Ureter (tissue), 1 donor: ENCODE results near the gene DCDC2C. TPM values are rescaled to one million over a fixed set of nuclear protein-coding genes. Genes with fewer than 3 reads are reported as not detected.
"Not testable (repeated sequence)": the region's sequence is repeated elsewhere in the genome, so short reads cannot be mapped to it uniquely, and the experiment has no call there.

Experiments used
- DNase-seq: peaks from one replicate; pipeline ENCODE4 v3.0.0-alpha.2; 2020; ENCODE audit warnings: low spot score
- total RNA-seq: library from RNA; stranded (reverse); gene quantifications from one replicate; pipeline ENCODE4 v1.2.4, GENCODE V29; 2023
- donor health status: DM: yes; HTN: yes; CAD: no.

The DCDC2C gene
- total RNA-seq, 1 donor from 2014 or later: not detected

DNA sequence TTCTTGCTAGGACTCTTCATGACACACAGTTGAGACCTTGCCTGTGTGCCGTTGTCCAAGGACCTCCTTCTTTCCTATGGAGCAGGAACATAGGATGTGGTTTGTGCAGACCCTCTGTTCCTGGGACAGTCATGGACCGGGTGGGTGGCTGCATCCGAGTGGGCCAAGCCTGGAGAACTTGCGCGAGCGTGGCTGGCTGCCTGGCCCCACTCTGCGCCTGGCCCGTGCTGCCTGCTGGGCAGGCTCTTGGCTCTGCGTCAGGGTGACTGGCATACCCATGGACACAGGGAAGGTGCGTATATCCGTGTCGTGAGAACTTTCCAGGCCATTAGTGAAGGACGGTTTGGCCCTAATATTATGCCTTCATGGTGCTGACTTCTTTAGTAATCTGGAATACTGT lies 68.2 kb downstream of the DCDC2C start:
- no peak for DNase-seq

DNA sequence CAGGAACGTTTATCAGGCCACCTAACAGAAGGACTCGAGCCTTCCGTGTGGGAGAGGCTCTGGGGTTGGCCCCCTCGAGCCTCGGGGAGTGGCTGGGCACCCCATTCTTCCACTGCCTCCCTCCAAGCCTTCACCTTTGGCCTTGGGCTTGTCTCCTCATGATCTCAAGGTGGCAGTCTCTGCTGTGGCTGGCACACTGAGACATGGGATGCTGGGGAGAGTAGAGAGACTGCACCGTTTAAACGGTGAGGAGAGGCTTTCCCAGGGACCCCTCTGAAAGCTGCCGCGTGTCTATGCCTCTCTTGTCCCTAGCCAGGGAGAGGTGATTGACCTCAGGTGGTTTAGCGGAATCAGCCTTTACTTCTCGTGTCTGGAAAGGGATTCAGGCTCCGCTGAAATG lies 71.0 kb downstream of the DCDC2C start:
- DNase-seq: no peak

DNA sequence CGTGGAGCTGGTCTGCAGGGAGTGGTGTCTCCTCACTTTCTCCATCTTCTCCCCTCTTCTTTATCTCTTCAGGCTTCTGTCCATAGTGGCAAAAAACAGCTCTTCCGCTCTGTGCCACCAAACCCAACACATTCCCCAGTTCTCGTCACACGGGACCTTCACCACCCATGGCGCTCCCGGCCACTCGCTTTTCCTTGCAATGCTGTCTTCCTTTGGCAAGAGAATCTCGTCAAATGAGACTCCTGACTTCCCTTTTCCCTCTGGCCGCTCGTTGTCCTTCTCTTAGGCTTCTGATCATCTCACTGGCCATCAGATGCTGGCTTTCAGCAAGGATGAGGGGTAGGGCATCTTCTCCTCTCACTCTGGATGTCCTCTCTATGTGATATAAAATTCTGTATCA lies 72.9 kb downstream of the DCDC2C start:
- DNase-seq: no peak

DNA sequence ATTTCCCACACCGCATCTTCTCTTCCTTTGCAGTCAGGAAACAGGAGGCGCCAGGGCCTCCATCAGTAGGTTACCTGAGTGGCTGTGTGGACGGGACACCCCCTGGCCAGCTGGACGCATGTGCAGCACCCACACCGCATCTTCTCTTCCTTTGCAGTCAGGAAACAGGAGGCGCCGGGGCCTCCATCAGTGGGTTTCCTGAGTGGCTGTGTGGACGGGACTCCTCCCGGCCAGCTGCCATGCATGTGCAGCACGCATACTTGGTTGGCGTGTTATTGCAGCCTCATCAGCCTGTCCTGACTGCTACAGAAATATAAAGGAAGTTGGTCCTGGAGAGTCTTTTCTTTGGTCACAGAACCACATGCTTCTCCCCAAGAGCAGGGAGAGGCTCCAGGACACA lies 74.6 kb downstream of the DCDC2C start:
- no peak for DNase-seq

DNA sequence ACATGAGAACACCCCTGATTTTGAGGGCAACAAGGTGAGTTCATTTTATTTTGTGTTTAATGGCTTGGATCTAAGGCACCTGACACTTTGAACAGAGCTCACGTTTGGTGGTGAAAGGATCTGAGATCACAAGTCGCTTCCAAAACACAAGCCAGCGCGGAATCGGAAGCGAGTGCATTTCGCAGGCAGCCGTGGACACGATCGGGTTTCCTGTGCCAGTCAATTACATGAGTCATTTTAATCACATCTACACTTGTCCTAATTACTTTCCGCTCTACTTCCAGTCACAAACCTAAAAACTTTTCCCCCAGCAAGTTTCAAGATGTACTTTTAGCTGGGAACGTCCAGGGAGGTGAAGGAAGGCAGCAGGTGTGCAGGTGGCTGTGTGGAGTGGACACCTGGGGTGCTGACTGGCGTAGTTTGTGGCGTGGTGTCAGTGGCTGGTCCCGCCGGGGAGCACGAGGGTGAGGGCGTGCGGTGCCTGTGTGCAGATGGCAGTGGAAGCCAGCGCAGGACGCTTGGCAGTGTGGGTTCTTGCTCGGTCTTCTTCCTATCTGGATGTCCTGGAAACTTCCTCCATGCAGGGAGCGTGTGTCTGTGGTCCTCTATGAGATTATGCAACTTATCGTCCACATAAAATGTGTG lies 75.6 kb downstream of the DCDC2C start:
- no peak for DNase-seq

DNA sequence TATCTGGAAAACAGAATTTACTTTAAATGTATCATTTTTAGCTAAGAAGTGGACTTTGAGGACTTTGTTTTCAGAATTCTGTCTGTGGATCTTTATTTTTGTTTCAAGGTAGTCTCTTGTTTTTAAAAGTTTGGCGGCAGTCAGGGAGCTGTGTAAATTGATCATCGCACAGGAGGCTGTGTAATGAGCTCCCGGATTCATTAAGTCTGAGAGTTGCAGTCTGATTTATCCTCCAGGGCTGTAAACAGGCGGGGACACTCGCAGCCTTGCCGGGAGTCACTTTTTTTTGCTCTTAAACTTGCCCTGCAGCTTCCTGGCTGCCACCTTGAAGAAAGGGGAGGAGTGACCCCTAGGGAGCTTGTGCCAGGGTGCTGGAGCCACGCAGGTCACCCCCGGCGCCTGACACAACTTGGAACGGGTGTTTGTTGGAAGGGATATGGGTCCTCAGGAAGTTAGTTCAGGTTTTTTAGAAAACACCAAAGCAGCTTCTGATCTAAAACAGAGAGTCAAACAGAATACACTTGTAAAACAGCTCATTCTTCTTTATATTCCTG lies 76.2 kb downstream of the DCDC2C start:
- no peak for DNase-seq

DNA sequence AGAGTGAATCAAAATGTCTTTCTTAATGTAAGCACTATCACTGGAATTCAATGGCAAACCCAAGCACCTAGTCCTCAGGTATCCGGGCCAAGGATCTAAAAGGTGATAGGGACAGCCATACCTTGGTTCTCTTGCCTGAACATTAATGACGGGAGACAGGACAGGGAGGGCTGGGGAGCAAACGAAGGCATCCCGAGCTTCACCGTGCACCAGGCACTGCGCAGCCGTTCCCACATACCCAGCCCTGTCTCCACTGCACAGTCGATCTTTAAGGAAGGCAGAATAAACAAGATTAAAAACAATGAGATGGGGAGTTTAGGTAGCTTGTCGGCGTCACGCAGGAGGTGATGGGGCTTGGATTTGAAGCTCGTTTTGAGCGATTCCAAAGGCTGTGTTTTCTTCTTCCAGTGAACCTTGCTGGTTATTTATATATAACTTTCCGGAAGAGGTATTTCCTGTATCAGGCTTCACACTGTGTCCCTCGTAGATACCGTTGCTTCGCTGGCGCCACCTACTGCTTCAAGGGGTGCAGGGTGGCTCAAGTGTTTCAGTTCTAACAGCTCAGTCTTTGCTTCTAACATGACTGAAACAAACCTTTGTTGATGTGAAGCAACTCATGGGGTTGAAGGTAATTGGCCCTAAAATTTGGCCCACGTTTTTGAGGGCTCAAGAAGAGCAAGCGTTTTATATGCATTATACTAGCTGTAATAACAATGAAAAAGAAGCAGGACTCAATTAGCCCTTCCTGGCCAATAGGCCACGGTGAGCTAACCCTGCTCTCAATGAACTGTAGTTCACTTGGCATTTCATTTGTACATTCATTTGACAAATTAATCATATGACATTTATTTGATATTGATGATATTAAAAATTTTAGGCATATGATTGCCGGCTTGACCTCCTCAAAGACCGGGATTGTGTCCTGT lies 77.4 kb downstream of the DCDC2C start:
- DNase-seq: no peak

DNA sequence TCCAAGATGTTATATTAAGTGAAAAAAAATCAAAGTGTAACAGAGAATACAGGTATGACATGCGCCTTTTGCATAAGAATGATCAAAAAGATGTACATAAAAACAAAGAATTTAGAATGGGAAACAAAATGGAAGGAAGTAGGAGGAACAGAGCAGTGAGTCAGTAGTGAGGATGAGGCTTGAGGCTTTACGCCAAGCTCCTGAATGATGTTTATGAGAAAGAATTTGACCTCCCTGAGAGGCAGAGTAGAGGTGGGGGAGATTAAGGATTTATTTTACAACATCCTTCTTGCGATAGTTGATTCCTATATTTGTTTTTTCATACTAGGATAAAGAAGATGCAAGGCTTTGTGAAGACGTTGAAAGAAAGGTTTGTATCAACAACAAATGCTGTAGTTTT lies 81.4 kb downstream of the DCDC2C start:
- DNase-seq: no peak

DNA sequence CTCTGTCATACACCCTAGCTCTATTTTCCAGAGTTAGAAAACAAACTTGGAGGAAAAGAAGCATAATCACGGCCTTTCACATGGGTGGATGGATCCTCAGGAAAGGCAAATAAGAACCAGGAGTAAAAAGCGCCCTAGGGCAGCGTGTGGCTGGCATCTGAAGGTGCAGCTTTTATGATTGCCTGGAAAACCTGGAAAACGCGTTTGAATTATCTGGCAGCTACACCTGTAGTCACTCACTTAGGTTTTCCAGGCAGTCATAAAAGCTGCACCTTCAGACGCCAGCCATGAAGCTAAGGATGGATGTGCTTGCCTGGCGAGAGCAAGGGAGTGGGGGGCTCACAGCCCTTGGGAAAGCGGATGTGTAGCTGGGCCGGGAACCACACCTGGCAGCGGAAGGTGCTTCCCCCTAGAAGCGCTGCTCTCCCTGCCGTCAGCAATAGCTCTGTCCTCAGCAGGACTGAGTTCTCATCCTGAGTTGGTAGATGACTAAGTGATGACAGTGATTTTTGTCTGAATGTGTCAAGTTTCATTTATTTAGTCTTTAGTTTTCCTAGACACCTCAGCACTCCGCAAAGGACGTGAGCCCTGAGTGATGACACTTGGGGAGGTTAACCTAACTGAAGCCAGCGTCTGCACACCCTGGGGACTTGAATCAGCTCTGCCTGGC lies 82.0 kb downstream of the DCDC2C start:
- DNase-seq: peak; percentile 19

DNA sequence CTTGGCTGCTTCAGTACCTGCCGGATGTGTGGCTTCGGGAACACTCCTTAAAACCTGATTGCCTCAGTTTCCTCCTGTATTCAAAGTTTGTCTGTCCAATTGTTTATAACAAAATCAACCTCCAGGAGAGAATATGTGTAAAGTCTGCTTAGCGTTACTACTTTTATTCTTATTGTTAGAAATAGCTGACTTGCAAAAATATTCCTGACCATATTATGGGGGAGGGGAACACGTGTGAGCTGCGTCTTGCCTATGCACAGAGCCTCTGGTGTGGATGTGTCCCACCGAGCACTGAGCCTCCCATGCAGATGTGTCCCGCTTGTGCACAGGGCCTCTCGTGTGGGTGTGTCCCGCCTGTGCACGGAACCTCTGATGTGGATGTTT lies 82.5 kb downstream of the DCDC2C start:
- peak; percentile 13 for DNase-seq

DNA sequence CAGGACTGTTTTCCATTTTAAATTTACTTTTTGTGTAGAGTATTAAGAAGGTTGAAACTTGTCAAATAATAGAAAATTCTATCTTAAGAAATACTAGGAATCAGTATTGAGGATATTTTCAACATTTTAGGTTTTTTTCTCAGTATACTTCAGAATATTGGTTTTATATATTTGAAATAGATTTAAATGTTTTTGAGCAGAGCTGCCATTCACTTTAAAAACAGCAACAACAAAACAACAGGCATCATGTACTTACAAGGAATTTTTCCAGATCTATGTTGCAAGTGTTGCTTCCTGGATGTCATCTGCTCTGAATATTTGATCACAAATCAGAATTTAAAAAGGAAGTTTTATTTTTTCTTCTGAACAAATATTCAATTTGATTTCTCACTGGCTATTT lies 84.4 kb downstream of the DCDC2C start:
- no peak for DNase-seq

DNA sequence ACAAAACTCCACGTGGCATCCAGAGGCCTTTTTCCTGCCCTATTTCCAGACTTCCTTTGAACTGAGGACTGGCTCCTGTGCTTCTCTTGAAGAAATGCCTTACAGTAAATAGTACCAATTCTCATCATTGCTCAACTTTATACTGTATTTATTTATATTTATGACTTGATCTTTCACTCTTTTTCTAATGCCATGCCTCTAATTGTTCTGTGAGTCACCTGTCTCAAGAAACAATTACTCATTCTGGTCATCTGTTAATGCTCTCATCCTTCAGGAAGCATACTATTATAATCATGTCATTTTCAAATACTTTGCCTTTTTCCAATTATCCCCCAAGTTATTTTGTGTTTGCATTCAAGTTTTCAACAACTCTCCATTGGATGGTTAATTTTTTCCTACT lies 85.9 kb downstream of the DCDC2C start:
- DNase-seq: no peak

DNA sequence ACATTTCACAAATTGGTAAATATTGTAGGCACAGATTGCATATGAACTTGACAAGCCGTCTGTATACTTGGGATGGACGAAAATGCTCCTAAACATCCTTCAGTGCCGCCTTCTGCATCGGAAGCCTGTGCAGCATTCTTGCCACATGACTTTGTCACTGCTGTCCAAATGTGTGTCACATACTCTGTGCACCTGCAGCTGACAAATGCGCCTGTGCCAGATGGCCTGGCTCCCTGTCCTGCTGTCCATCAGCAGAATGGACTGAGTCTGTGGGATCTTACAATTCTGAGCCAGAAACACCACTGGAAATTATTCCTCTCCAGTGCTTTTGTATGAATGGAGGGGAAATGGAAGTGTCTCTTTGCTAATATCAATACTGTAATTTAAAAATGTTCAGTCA lies 89.9 kb downstream of the DCDC2C start:
- no peak for DNase-seq

DNA sequence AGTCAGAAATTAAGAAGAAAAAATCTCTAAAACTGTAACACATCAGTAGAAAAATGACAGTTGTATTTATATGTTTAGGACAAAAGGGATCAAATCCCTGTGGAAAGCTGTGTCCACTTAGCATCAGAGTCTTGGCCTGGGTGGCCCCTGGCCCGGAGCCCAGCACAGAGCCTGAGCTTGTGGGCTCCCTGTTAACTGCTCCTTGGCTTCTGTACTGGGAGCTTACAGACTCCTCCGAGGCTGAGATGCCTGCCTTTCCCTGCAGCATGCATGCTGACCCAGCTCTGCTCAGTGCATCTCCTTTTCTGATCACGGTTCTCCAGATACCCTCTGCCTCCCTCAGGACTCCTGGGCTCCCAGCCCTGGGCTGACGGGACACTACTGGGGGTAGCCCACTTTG lies 98.1 kb downstream of the DCDC2C start:
- no peak for DNase-seq

DNA sequence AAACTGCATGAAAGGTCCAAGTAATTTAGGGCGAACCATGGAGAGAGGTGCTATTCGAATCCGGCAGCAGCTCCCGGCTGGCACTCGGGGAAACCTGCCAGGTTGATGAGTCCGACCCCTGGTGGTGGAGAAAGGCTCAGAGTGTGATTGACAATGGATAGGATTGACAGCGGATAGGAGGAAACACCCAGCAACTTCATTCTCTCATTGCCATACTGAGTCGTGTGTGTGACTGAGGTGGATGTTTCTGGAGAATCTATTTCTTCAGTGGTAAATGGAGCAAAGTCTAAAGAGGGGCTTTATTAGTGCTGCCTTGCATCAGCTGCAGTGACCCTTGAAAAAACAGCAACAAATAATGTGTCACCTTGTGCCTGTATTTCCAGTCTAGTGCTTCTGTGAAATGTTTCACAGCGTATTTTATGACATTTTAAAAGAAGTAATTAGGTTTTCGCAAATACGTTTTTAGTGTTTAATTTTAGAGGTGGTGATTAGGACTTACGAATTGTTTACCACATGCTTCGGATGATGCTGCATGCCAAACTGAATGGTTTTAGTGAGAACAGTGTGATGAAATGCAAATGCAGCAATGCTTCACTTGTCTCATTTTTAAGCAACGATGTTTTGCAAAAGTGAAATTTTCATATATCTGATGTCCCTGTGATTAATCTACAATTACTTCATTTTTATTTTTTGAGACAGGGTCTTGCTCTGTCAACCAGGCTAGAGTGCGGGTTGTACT lies 102.0 kb downstream of the DCDC2C start:
- no peak for DNase-seq

DNA sequence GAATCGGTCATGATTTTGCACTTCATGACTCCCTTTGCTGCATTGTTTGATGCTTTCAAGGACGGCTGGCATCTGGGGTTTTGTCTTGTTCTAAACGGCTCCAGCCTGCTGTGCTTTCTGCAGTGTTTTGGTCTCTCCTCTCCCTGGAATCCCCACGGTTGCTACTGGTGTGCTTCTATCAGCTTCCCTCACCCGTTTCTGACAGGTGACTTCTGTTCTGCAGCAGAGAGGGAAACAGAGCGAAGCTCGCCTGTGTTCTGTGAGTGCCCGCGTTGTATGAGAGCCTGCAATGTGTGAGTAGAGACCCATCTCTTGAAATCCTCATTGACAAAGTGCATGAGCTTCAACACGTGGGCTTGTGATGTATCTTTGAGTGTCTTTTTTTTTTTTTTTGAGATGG lies 102.8 kb downstream of the DCDC2C start:
- no peak for DNase-seq

DNA sequence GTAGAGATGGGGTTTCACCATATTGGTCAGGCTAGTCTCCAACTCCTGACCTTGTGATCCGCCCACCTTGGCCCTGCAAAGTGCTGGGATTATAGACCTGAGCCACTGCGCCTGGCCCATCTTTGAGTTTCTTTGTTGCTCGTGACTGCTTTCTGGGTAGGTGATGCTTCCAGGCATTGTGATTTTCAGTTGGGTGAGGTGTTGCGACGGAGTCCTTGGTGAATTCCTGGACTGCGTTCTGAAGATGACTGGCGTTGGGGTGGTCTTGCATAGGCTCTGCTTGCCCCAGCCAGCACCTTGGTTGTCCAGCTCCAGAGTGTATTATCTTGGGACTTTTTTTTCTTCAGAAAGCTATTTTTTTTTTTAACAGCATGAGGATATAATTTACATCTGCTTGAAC lies 103.4 kb downstream of the DCDC2C start:
- no peak for DNase-seq

DNA sequence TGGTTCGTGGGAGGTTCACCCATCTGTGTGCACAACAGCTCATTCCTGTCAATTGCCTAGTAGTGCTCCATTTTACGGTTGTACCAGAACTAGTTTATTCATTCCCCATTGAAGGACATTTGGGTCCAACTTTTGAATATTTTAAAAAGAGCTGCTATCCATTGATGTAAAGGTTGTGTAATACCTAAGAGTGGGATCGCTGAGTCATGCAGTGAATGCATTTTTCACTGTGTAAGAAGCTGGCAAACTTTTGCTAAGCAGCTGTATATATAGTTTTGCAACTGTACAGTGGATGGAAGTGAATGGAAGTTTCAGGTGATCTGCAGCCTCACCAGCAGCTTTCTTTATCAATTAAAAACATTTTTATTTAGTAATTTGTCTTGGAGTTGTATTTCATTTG lies 104.5 kb downstream of the DCDC2C start:
- DNase-seq: no peak

DNA sequence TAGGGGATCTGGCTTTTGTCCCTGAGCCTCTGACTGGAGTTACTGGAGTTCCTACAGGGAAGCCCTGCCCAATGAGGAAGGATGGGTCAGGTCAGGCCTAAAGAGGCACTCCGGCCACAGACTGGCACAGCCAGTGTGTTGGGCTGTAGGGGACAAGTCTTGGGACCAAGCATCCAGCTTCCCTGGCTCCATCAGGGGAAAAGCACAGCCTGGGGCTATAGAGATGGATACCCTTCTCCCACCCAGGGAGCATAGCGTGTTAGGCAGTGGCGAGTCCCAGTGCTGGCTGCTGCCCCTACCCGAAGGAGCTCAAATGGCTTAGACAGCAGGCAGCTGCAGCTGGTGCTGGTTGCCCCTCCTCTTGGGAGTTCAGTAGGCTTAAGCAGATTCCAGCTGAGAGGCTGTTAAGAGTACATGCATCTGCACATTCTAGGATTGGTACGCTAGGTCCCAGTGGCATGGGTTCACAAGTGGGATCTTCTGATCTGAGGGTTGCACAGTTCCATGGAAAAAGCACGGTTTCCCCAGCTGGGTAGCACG lies 111.4 kb downstream of the DCDC2C start:
- no peak for DNase-seq

DNA sequence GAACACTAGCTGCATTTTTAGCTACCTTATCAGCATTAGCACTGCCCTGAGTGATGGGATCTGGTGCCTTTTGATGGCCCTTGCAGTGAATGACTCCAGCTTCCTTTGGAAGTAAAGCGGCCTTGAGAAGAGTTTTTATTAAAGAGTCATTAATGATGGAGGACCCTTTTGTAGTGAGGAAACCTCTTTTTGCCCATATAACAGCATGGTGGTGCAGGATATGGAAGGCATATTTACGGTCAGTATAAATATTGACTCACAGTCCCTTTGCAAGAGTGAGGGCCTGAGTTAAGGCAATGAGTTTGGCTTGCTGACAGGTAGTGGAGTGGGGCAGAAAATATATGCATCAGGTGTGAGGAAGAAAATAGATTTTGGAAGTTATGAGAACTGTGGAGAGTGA lies 113.8 kb downstream of the DCDC2C start:
- not testable (repeated sequence) for DNase-seq

DNA sequence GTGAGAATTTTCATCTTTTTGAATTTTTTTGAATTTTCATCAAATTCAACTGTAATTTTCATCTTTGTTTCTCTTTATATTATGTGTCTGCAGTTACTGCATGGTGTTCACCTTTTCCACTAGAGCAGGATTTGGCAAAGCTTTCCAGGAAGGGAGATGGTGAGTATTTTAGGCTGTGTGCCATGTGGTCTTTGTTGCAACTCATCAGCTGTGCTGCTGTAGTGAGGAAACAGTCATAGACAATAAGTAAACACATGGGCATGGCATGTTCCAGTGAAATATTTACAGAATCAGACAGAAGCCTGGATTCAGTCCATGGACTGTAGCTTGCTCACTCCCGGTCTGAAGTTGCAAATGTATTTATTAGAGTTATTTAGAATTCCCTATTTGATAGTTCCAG lies 120.4 kb downstream of the DCDC2C start:
- DNase-seq: no peak
